GM12872 (cell line): ENCODE measurements around the gene LGALS4.

Source experiments
- CTCF ChIP-seq: IDR thresholded peaks from 3 replicates; pipeline ENCODE4 v1.5.1; 2011; ENCODE audit warnings: low read depth, mild to moderate bottlenecking, low read length, moderate library complexity; ENCODE audit not compliant: insufficient read depth

The LGALS4 gene

GRCh38 chr19:38840583-38840968 lies 27.8 kb upstream of the LGALS4 start:
- no peak for TF ChIP-seq CTCF

GRCh38 chr19:38839816-38840582 lies 27.3 kb upstream of the LGALS4 start:
- TF ChIP-seq CTCF = no peak

GRCh38 chr19:38838986-38839761 lies 26.4 kb upstream of the LGALS4 start:
- no peak for TF ChIP-seq CTCF

GRCh38 chr19:38838208-38838985 lies 25.7 kb upstream of the LGALS4 start:
- no peak for TF ChIP-seq CTCF

GRCh38 chr19:38837656-38838121 lies 24.9 kb upstream of the LGALS4 start:
- TF ChIP-seq CTCF = no peak

- TF ChIP-seq CTCF = no peak
Measured at GRCh38 chr19:38836983-38837626, 24.4 kb upstream of the LGALS4 start.
